ENCODE results near the gene SGPL1.

The SGPL1 gene

GRCh38 chr10:70921285-70921684 is 105.5 kb downstream of the SGPL1 start:
- DNase-seq (ENCODE audit: low read depth) = no peak

DNA sequence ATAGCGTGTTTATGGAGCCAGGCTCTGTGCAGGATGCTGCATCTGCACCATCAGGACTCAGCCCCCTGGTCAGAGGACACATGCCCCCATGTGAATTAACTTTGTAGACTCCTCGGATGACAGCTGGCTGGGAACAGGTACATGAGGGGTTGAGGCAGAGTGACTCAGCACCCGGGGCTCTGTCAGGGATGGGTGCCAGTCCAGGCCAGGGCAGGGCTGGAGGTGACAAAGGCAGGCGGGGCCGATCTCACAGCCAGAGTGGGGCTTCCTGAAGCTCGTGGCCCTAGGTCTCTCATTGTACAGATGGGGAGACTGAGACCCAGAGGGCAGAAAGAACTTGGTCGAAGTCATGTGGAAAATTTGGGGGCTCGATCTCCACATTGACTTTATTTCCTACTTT is 107.9 kb downstream of the SGPL1 start:
- DNase-seq (ENCODE audit: low read depth) = no peak

DNA sequence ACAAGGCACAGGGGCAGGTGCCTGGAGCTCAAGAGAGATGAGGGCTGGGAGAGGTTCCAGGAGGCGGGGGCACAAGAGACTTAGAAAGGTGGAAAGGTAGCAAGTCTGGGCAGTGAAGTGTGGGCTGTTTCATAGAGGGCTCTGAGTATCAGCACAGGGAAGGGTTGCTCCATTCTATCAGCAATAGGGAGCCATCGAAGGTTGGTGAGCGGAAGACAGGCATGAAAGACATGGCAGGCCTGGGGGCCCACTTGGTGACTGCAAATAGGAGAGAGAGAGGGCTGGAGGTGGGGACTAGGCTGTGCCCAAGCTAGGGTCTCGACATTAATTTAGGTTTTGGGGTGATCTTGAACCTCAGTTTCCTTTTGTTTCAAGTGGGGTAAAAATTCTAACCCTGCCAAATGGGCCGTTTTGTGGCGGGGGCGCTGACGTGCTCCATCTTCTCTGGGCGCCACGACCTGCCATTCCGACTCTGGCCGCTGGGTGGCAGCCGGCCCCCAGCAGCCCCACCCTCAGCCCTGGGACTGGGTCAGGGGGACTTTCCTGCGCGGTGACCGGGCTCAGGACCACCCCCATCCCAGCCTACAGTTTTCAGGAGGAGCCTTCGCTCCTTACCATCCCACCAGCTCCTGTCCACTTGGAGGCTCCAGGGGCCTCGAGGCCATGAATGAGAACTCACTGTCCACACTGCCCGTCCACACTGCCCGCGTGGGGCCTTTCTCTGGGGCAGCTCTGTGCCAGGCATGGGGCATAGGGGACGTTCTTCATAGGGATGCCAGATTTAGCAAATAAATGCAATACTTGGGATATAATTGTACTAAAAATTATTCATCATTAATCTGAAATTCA is 109.9 kb downstream of the SGPL1 start:
- peak; percentile 10 for DNase-seq (ENCODE audit: low read depth)

DNA sequence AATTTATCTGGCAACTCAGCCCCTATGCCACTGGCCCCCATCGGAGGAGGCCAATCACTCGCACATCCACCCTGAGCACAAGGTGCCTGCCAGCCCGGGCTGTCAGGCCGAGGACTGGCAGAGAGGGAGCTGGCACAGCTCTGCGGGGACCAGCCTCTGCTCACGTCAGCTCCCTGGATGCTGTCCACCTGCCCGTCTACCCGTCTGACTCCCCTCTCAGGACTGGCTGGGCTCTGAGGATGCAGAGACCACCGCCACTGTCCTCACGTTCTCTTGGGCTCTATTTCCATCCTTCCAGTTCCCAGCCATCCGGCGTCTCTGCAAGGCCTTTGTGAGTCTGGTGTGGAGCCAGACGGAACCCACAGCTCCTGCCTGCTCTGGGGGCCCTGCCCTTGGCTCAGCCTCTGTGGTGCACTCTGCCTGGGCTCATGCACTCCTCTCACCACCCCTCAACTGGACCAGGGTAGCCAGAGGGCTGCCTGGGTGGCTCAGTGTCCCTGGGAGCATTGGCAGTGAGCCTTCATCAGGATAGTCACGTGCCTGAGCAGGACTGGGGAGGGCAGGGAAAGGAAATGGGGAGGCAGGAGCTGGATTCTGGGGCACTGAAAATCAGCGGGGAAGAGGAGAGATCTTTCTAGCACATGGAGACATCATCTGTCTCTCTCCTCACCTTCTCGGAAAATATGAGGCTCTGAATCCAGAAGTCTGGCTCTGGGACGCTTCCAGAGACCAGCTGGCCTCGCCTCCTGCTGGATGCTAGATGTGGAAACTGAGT is 110.7 kb downstream of the SGPL1 start:
- DNase-seq (ENCODE audit: low read depth) = no peak

GRCh38 chr10:70927189-70927943 is 111.6 kb downstream of the SGPL1 start:
- no peak for DNase-seq (ENCODE audit: low read depth)

GRCh38 chr10:70928140-70928539 is 112.4 kb downstream of the SGPL1 start:
- no peak for DNase-seq (ENCODE audit: low read depth)

DNA sequence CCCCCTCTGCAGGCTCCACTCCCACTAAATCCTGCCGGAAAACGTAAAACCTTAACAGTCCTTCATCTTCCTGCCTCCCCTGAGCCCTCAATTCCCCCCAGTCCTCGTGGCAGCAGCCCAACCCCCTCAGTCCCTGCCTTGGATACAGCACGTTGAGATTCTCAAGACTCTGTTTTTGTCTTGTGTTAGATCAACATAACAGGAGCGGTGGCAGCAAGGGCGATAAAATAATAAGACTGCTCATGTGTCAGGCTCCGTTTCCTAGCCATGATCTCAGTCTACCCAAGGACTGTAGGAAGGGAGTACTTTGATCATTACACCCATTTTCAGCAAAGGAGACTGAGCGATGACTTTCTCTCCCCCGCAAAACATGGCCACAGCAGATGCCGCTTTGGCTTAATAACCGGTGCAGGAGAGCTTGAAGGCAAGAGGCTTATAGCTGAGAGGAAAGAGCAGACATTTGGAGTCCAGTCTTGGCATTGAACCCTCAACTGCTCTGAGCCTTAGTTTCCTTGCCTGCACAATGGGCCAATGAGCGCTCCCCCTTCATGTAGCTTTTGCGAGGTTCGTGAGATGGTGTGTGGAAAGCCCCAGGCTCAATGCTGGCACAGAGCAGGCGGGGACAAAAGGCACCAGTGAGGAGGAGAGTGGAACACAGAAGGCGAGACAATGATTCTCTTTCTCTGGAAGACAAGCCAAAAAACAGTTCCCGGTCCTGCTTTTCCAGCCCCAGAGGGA is 114.7 kb downstream of the SGPL1 start:
- no peak for DNase-seq (ENCODE audit: low read depth)

All from stimulated activated CD8-positive, alpha-beta memory T cell treated with anti-CD3 and anti-CD28 coated beads, Interleukin-12 subunit alpha, Interleukin-12 subunit beta, amount 100 ng/mL, for 1 hour (primary cell).